CD14-positive monocyte (primary cell): ENCODE measurements around the gene ATAD2B. TPM values are rescaled to one million over a fixed set of nuclear protein-coding genes. Genes with fewer than 3 reads are reported as not detected.

Experiments used
- DNase-seq, 3 donors: peaks; one replicate each; pipeline ENCODE4 v3.0.0-alpha.2; 2011 to 2022
- H2AFZ ChIP-seq: 2 replicates; pipeline ENCODE4 v1.6.0; 2012; ENCODE audit warnings: mild to moderate bottlenecking, low read depth, low read length, inconsistent platforms; ENCODE audit not compliant: insufficient read depth, poor library complexity, severe bottlenecking
- H3K27ac ChIP-seq, 2 donors: 1 replicate in 1 of 2; 2 replicates in 1 of 2; pipeline ENCODE4 v1.5.1; 2012 to 2013; ENCODE audit warnings: low read length in 2 of 2, control low read depth in 1 of 2, inconsistent platforms in 1 of 2, low read depth in 1 of 2, mild to moderate bottlenecking in 1 of 2
- H3K27me3 ChIP-seq, 2 donors: one replicate each; pipeline versions ENCODE4 v1.6.0 to v1.6.1; 2011 to 2013; ENCODE audit warnings: low read length in 2 of 2; ENCODE audit not compliant: control insufficient read depth in 2 of 2, insufficient read depth in 2 of 2
- H3K36me3 ChIP-seq, 2 donors: replicated peaks in 1 of 2; 1 replicate in 1 of 2; 2 replicates in 1 of 2; pipeline versions ENCODE4 v1.5.1 to v1.6.1; 2012 to 2013; ENCODE audit warnings: low read length in 2 of 2, control low read depth in 1 of 2, inconsistent platforms in 1 of 2, mild to moderate bottlenecking in 1 of 2; ENCODE audit not compliant: insufficient read depth in 2 of 2, control insufficient read depth in 1 of 2
- H3K4me1 ChIP-seq, 2 donors: 1 replicate in 1 of 2; 2 replicates in 1 of 2; pipeline versions ENCODE4 v1.5.1 to v1.6.1; 2012 to 2013; ENCODE audit warnings: low read length in 2 of 2, control low read depth in 1 of 2, inconsistent platforms in 1 of 2, mild to moderate bottlenecking in 1 of 2, moderate library complexity in 1 of 2; ENCODE audit not compliant: insufficient read depth in 2 of 2, control insufficient read depth in 1 of 2
- H3K4me2 ChIP-seq: replicated peaks from 2 replicates; pipeline ENCODE3; 2012; ENCODE audit warnings: low read length, moderate library complexity, mild to moderate bottlenecking; ENCODE audit not compliant: poor library complexity, severe bottlenecking; ENCODE audit errors: extremely low read depth
- H3K4me3 ChIP-seq, 3 experiments: fragments of 200-600 bp in 1 of 3; sonication (generic) in 1 of 3; replicated peaks in 1 of 3; 1 replicate in 2 of 3; 2 replicates in 1 of 3; pipeline ENCODE4 v1.5.1; 2011 to 2013; ENCODE audit warnings: low read length in 3 of 3, mild to moderate bottlenecking in 3 of 3, control low read depth in 2 of 3, low read depth in 2 of 3, inconsistent platforms in 1 of 3, moderate library complexity in 1 of 3
- H3K79me2 ChIP-seq: 2 replicates; pipeline ENCODE4 v1.6.0; 2012; ENCODE audit warnings: mild to moderate bottlenecking, control low read depth, inconsistent platforms, low read length, moderate library complexity; ENCODE audit not compliant: insufficient read depth
- H3K9ac ChIP-seq: 2 replicates; pipeline ENCODE4 v1.6.0; 2017; ENCODE audit warnings: low read length, mild to moderate bottlenecking; ENCODE audit not compliant: insufficient read depth, poor library complexity, severe bottlenecking
- H3K9me3 ChIP-seq, 2 donors: replicated peaks in 1 of 2; 1 replicate in 1 of 2; 2 replicates in 1 of 2; pipeline versions ENCODE4 v1.5.1 to v1.6.1; 2012 to 2013; ENCODE audit warnings: low read length in 2 of 2, control low read depth in 1 of 2; ENCODE audit not compliant: control insufficient read depth in 1 of 2, insufficient read depth in 1 of 2
- H4K20me1 ChIP-seq: 2 replicates; pipeline ENCODE4 v1.6.0; 2012; ENCODE audit warnings: mild to moderate bottlenecking, low read length, control low read depth, moderate library complexity; ENCODE audit not compliant: insufficient read depth
- H3K27ac Mint-ChIP-seq, 7 donors: one replicate each; pipeline ENCODE4 v1.8.0; 2020; ENCODE audit warnings: mild to moderate bottlenecking in 7 of 7, mixed read lengths in 7 of 7, moderate library complexity in 6 of 7, inconsistent platforms in 2 of 7
- H3K27me3 Mint-ChIP-seq, 3 donors: one replicate each; pipeline ENCODE4 v1.8.0; 2021 to 2022; ENCODE audit warnings: low read depth in 3 of 3, mild to moderate bottlenecking in 3 of 3, mixed read lengths in 3 of 3, moderate library complexity in 3 of 3, inconsistent platforms in 1 of 3
- H3K36me3 Mint-ChIP-seq, 2 donors: one replicate each; pipeline ENCODE4 v1.8.0; 2020; ENCODE audit warnings: mixed read lengths in 2 of 2, inconsistent platforms in 1 of 2, mild to moderate bottlenecking in 1 of 2
- H3K4me1 Mint-ChIP-seq: one replicate; pipeline ENCODE4 v1.8.0; 2020; ENCODE audit warnings: mild to moderate bottlenecking, mixed read lengths
- H3K4me3 Mint-ChIP-seq, 2 donors: one replicate each; pipeline ENCODE4 v1.8.0; 2020; ENCODE audit warnings: mild to moderate bottlenecking in 2 of 2, mixed read lengths in 2 of 2, moderate library complexity in 1 of 2
- H3K9me3 Mint-ChIP-seq, 7 donors: one replicate each; pipeline ENCODE4 v1.8.0; 2020 to 2022; ENCODE audit warnings: mixed read lengths in 7 of 7, mild to moderate bottlenecking in 6 of 7, moderate library complexity in 6 of 7, inconsistent platforms in 2 of 7
- WGBS: methylation state at CpG from one replicate; pipeline ENCODE4 v1.1.5; 2013; ENCODE audit warnings: missing lambda C conversion rate; ENCODE audit not compliant: insufficient coverage; 5-methylcytosine and 5-hydroxymethylcytosine counted together
- intact Hi-C, 2 donors: fragments of 100-400 bp; cut with micrococcal nuclease; formaldehyde crosslinking; loops; one replicate each; pipeline versions ENCODE4 v1.15.0 to v1.15.1; 2023
- polyA plus RNA-seq, 3 donors: library from polyadenylated mRNA; depleted of rRNA in 1 of 3; unstranded in 2 of 3; stranded (reverse) in 1 of 3; fragments of 300-500 nt in 2 of 3; fragments of >200 nt in 1 of 3; fragmentation: Illumina TruSeq in 2 of 3; gene quantifications; 1 replicate in 2 of 3; 2 replicates in 1 of 3; pipeline ENCODE4 v1.2.3, GENCODE V29; 2012 to 2021
- TF ChIP-seq, protein P1 (sequence below): fragments of 200-600 bp; IDR thresholded peaks from one replicate; pipeline ENCODE4 v1.8.0; 2022; ENCODE audit warnings: antibody characterized with exemption, mild to moderate bottlenecking

The ATAD2B gene
- polyA plus RNA-seq, 3 donors, result 4.9 to 12.1 (median 7.2) TPM

DNA sequence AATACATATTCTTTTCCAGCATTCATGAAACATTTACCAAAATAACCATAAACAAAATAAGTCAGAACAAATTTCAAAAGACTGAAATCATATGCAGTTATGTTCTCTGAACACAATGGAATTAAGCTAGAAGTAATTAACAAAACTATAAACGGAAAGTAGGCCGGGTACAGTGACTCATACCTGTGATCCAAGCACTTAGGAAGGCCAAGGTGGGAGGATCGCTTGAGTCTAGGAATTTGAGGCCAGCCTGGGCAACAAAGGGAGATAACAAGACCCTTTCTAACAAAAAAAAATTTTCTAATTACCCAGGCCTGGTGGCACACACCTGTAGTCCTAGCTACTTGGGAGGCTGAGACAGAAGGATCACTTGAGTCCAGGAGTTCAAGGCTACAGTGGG, 14.9 kb downstream of the ATAD2B start:
- no peak overlapping the region for H3K27ac ChIP-seq
- DNase-seq, result no peak

DNA sequence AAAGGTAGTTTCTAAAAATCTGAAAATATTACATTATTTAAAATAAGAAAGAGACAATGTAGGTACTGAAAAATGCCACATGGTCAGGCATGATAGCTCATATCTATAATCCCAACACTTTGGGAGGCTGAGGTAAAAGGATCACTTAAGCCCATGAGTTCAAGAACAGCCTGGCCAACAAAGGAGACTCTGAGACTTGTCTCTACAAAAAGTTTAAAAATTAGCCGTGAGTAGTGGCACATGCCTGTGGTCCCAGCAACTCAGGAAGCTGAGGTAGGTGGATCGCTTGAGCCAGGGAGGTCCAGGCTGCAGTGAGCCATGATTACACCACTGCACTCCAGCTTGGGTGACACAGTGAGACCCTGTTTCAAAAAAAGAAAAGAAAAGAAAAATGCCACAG, 21.8 kb downstream of the ATAD2B start:
- Mint-ChIP-seq H3K27me3 (no peaks in the 10 kb centered on the region), H3K36me3 (no peaks in the 10 kb centered on the region), H3K4me1 (peaks cover 45% of the 10 kb centered on the region), H3K9me3 (peaks cover 0 to 2% (median under 1%) of the 10 kb centered on the region in 7 donors), H3K27ac (peak overlapping the region in 2 of 7 donors; percentile 70 to 72), H3K4me3 (no peak overlapping the region)
- TF ChIP-seq, protein P1, sequence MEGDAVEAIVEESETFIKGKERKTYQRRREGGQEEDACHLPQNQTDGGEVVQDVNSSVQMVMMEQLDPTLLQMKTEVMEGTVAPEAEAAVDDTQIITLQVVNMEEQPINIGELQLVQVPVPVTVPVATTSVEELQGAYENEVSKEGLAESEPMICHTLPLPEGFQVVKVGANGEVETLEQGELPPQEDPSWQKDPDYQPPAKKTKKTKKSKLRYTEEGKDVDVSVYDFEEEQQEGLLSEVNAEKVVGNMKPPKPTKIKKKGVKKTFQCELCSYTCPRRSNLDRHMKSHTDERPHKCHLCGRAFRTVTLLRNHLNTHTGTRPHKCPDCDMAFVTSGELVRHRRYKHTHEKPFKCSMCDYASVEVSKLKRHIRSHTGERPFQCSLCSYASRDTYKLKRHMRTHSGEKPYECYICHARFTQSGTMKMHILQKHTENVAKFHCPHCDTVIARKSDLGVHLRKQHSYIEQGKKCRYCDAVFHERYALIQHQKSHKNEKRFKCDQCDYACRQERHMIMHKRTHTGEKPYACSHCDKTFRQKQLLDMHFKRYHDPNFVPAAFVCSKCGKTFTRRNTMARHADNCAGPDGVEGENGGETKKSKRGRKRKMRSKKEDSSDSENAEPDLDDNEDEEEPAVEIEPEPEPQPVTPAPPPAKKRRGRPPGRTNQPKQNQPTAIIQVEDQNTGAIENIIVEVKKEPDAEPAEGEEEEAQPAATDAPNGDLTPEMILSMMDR, result no peak
- no peaks in the 10 kb centered on the region for H3K36me3 ChIP-seq
- intact Hi-C loops, result no loop called here
- H3K27ac ChIP-seq, result peak overlapping the region in 1 of 2 donors; percentile 65
- peaks cover 26 to 37% of the 10 kb centered on the region in 2 donors for H3K4me1 ChIP-seq
- H3K27me3 ChIP-seq, result no peaks in the 10 kb centered on the region
- WGBS, result 0% methylated on average over 1 of the region's 2 CpGs
- no peak for DNase-seq
- no peak overlapping the region for H3K4me3 ChIP-seq
- peaks cover 78% of the 10 kb centered on the region for H3K79me2 ChIP-seq
- peaks cover 71% of the 10 kb centered on the region for H4K20me1 ChIP-seq
- H3K4me2 ChIP-seq, result no peak overlapping the region
- H3K9ac ChIP-seq, result no peak overlapping the region
- H2AFZ ChIP-seq, result no peak overlapping the region
- no peaks in the 10 kb centered on the region for H3K9me3 ChIP-seq

More for the DNA sequence above, 14.9 kb downstream of the ATAD2B start:
- H3K4me3 Mint-ChIP-seq, result no peak overlapping the region
- Histone ChIP-seq H3K27me3 (no peaks in the 10 kb centered on the region), H4K20me1 (peaks cover 81% of the 10 kb centered on the region), H3K4me2 (no peak overlapping the region), H3K9me3 (no peaks in the 10 kb centered on the region), H3K9ac (no peak overlapping the region), H3K79me2 (peaks cover 84% of the 10 kb centered on the region), H3K4me3 (no peak overlapping the region), H3K36me3 (peaks cover 0 to 3% of the 10 kb centered on the region in 2 donors), H2AFZ (no peak overlapping the region), H3K4me1 (no peaks in the 10 kb centered on the region)
- intact Hi-C loops, result no loop called here
- TF ChIP-seq, protein P1, result no peak
- H3K36me3 Mint-ChIP-seq, result peaks cover 7 to 20% of the 10 kb centered on the region in 2 donors
- H3K27ac Mint-ChIP-seq, result peak overlapping the region in 2 of 7 donors; percentile 23 to 46
- H3K9me3 Mint-ChIP-seq, result peaks cover 0 to 2% (median 1%) of the 10 kb centered on the region in 7 donors
- peaks cover 0 to 2% (median 0%) of the 10 kb centered on the region in 3 donors for H3K27me3 Mint-ChIP-seq
- WGBS, result no CpG with 5 or more reads among the region's 3 CpGs
- peaks cover 16% of the 10 kb centered on the region for H3K4me1 Mint-ChIP-seq
